LNCAP (cell line): ENCODE data around the gene MRPS2.

Experiments
- TF ChIP-seq, protein P1 (sequence below): fragments of 450-650 bp; IDR thresholded peaks from 2 replicates; pipeline ENCODE4 v1.5.1; 2017; ENCODE audit warnings: mild to moderate bottlenecking

Gene MRPS2

DNA sequence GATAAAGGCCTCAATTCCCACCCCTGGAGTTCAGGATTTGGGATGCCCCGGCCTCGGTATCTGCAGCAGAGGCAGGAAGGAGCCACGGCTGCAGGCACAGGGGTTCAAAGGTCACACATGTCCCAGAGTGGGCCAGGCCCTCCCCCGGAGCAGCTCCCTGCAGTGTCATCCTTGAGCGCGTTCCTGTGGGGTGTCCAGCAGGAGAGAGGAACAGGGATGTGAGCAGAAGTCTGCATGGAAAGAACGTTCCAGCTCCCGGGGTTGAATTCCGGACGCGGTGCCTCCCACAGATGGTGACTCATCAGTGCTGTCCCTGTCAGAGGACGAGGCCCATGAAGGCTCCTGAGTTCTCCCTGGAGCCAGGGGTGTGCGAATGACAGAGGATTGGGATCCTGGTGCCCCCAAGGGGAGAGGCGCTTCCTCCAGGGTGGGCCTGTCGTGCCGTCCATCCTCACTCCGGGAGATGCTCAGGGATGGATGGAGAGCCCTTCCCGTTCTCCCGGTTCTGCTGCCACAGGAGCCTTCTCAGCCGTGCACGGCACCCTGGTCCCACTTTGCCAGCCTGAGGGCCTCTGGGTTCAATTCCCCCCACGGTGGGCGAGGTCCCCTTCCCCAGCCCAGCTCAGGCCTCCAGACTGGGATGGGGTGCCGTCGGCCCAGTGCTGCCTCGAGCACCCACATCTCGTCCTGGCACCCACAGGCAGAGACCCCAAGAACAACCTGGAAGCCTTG lies 23.8 kb downstream of the MRPS2 start:
- TF ChIP-seq, protein P1, sequence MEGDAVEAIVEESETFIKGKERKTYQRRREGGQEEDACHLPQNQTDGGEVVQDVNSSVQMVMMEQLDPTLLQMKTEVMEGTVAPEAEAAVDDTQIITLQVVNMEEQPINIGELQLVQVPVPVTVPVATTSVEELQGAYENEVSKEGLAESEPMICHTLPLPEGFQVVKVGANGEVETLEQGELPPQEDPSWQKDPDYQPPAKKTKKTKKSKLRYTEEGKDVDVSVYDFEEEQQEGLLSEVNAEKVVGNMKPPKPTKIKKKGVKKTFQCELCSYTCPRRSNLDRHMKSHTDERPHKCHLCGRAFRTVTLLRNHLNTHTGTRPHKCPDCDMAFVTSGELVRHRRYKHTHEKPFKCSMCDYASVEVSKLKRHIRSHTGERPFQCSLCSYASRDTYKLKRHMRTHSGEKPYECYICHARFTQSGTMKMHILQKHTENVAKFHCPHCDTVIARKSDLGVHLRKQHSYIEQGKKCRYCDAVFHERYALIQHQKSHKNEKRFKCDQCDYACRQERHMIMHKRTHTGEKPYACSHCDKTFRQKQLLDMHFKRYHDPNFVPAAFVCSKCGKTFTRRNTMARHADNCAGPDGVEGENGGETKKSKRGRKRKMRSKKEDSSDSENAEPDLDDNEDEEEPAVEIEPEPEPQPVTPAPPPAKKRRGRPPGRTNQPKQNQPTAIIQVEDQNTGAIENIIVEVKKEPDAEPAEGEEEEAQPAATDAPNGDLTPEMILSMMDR = no peak

DNA sequence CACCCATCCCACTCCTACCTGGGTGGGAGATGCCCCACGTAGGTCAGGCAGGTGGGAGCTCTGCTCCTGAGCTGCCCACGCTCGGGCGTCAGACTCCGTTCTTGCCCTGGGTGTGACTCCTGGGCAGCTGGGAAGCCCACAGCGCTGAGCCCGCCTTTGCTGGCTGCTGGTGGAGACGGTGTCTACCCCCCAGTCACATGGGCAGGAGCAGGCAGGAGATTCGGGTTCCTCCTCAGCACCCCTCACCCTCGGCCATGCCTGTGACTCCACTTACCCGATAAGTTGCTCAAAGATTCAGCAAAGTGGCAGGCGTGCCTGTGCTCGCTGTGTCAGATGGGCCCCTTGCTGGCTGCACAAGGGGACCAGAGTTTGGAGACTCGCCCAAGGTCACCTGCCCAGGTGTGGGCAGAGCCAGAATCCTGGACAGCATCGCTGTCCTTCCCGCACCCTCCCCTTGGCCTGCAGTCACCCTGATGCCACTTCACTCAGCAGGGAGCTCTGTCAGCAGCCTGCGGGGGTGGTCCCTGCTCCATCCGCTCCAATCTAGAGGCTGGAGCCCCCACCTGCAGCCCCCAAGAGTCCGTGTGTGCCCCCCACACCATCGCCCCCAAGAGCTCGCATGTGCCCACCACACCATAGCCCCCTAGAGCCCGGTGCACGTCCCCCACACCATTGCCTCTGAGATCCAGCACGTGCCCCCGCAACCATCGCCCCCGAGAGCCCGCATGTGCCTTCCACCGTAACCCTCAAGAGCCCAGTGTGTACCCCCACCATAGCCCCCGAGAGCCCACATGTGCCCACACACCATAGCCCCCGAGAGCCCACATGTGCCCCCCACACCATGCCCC lies 25.0 kb downstream of the MRPS2 start:
- TF ChIP-seq, protein P1 = no peak

DNA sequence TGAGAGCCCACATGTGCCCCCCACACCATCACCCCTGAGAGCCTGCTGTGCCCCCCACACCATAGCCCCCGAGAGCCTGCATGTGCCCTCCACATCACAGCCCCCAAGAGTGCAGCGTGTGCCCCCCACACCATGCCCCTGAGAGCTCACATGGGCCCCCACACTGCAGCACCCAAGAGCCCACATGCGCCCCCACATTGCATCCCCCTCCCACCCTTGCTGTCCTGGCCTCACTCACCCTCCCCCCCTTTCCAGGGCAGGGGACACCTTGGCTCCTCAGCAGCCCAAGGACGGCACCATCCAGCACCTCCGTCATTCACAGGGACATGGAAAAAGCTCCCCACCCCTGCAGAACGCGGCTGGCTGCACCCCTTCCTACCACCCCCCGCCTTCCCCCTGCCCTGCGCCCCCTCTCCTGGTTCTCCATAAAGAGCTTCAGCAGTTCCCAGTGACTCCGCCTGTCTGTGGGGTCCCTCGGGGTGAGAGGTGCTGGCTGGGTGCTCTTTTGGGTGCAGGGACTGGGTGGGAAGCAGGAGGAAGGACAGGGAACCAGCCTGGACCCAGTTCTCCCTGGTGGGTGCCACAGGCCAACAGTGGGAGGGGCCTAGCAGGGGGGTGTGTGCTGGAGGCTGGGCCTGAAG lies 25.7 kb downstream of the MRPS2 start:
- TF ChIP-seq, protein P1 = no peak

- TF ChIP-seq, protein P1 = no peak
Observed at GRCh38 chr9:135526730-135527571, 26.5 kb downstream of the MRPS2 start.

DNA sequence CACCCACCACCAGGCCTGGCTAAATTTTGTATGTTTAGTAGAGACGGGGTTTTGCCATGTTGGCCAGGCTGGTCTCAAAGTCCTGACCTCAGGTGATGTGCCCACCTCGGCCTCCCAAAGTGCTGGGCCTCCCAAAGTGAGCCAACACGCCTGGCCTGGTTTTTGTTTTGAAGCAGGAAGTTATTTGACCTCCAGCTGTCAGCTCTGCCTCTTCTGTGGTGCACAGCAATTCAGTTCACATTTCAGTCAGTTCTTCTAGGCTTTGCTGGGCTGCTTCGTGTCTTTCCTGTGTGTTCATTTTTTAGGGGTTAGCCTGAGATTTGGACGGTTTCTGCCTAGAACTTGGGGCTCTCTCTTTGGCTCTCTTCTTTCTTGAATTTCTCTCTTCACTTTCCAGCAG lies 29.7 kb downstream of the MRPS2 start:
- TF ChIP-seq, protein P1 = no peak

DNA sequence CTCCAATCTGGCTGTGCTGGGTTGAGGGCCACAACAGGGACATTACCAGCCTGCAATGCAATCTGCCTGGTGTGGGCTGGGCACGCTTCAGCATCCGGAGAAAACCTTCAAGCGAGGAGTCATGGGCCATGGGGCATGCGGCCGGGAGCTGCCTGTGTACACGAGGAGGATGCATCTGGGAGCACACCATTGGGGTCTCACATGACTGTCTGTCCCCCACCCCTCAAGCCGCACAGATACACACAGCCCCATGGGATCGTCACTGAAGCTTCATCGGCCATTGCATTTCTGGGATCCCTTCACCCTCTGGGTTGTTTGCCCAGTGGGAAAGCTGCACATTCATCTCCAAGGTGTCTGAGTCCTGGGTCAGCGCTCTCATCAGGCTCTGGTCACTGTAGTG lies 30.6 kb downstream of the MRPS2 start:
- TF ChIP-seq, protein P1 = no peak

- TF ChIP-seq, protein P1 = no peak
Observed at GRCh38 chr9:135533113-135533512, 32.6 kb downstream of the MRPS2 start.
